ENCODE results near the gene CPOX.
A peak's percentile ranks its signal among the peaks of the same experiment; 100 is the strongest.

The CPOX gene

GRCh38 chr3:98551754-98552153, 41.7 kb downstream of the CPOX start:
- no peak overlapping the region for H3K4me3 ChIP-seq (ENCODE audit: low read length)
- no peak for DNase-seq (ENCODE audit: low read depth)
- no peak for TF ChIP-seq CTCF (IDR thresholded peaks at IDR 0.05; ENCODE audit: insufficient read depth, low read depth, low read length, missing control alignments)

GRCh38 chr3:98551236-98551635, 42.2 kb downstream of the CPOX start:
- no peak overlapping the region for H3K4me3 ChIP-seq (ENCODE audit: low read length)
- TF ChIP-seq CTCF (IDR thresholded peaks at IDR 0.05; ENCODE audit: insufficient read depth, low read depth, low read length, missing control alignments) = no peak
- no peak for DNase-seq (ENCODE audit: low read depth)

GRCh38 chr3:98550833-98551232, 42.6 kb downstream of the CPOX start:
- no peak for DNase-seq (ENCODE audit: low read depth)
- H3K4me3 ChIP-seq (ENCODE audit: low read length) = no peak overlapping the region
- TF ChIP-seq CTCF (IDR thresholded peaks at IDR 0.05; ENCODE audit: insufficient read depth, low read depth, low read length, missing control alignments) = no peak

GRCh38 chr3:98548544-98548943, 44.9 kb downstream of the CPOX start:
- no peak for DNase-seq (ENCODE audit: low read depth)
- no peak overlapping the region for H3K4me3 ChIP-seq (ENCODE audit: low read length)
- no peak for TF ChIP-seq CTCF (IDR thresholded peaks at IDR 0.05; ENCODE audit: insufficient read depth, low read depth, low read length, missing control alignments)

GRCh38 chr3:98545940-98546339, 47.5 kb downstream of the CPOX start:
- no peak overlapping the region for H3K4me3 ChIP-seq (ENCODE audit: low read length)
- DNase-seq (ENCODE audit: low read depth) = no peak
- TF ChIP-seq CTCF (IDR thresholded peaks at IDR 0.05; ENCODE audit: insufficient read depth, low read depth, low read length, missing control alignments) = no peak

- DNase-seq (ENCODE audit: low read depth) = no peak
- TF ChIP-seq CTCF (IDR thresholded peaks at IDR 0.05; ENCODE audit: insufficient read depth, low read depth, low read length, missing control alignments) = no peak
- H3K4me3 ChIP-seq (ENCODE audit: low read length) = no peak overlapping the region
These were observed 50.8 kb downstream of the CPOX start for GRCh38 chr3:98542623-98543022.

- peak; percentile 55 for DNase-seq (ENCODE audit: low read depth)
- no peak for TF ChIP-seq CTCF (IDR thresholded peaks at IDR 0.05; ENCODE audit: insufficient read depth, low read depth, low read length, missing control alignments)
These were observed 51.7 kb downstream of the CPOX start for GRCh38 chr3:98541695-98542094.

More at GRCh38 chr3:98541695-98542094, 51.7 kb downstream of the CPOX start:
- no peak overlapping the region for H3K4me3 ChIP-seq (ENCODE audit: low read length)
